Measurements from ENCODE around the gene TP53I13. TPM values are rescaled to one million over a fixed set of nuclear protein-coding genes. Genes with fewer than 3 reads are reported as not detected.

The TP53I13 gene
- total and polyA plus RNA-seq, 3 donors from 2014 or later: 72.3 to 89.6 (median 86.3) TPM

GRCh38 chr17:29612404-29613280 lies 44.1 kb downstream of the TP53I13 start:
- Histone ChIP-seq H3K4me3 (peak overlapping the region; percentile 31 to 47), H3K36me3 (ENCODE audit: low read depth, missing control alignments) (no peaks in the 10 kb centered on the region), H3K27ac (no peak overlapping the region), H3K27me3 (no peaks in the 10 kb centered on the region), H3K9me3 (no peaks in the 10 kb centered on the region), H3K4me1 (peaks cover 39% of the 10 kb centered on the region)
- DNase-seq: no peak
- intact Hi-C loops (cut with DNase I; ENCODE audit: low total_unique reads): no loop called here
- TF ChIP-seq POLR2A (IDR thresholded peaks at IDR 0.05) (no peak), CTCF (IDR thresholded peaks at IDR 0.05) (no peak)
- 43% methylated on average over 10 to 70 of the region's 85 CpGs for WGBS, 2 donors

- H3K27ac ChIP-seq: no peak overlapping the region
- H3K4me1 ChIP-seq: peaks cover 39% of the 10 kb centered on the region
- no peaks in the 10 kb centered on the region for H3K9me3 ChIP-seq
- peak overlapping the region; percentile 31 to 47 for H3K4me3 ChIP-seq
- DNase-seq: peak; percentile 96
- TF ChIP-seq CTCF (IDR thresholded peaks at IDR 0.05) (peak; percentile 82 to 93 (median 92)), POLR2A (IDR thresholded peaks at IDR 0.05) (no peak)
- no peaks in the 10 kb centered on the region for H3K36me3 ChIP-seq (ENCODE audit: low read depth, missing control alignments)
- no peaks in the 10 kb centered on the region for H3K27me3 ChIP-seq
- intact Hi-C loops (cut with DNase I; ENCODE audit: low total_unique reads): no loop called here
- WGBS, 2 donors: 3 to 7% methylated on average over 5 to 17 of the region's 50 CpGs
Measured at GRCh38 chr17:29613352-29613837, 44.9 kb downstream of the TP53I13 start.

- no peak for DNase-seq
- no peaks in the 10 kb centered on the region for H3K27me3 ChIP-seq
- H3K36me3 ChIP-seq (ENCODE audit: low read depth, missing control alignments): no peaks in the 10 kb centered on the region
- no peak overlapping the region for H3K27ac ChIP-seq
- TF ChIP-seq CTCF (IDR thresholded peaks at IDR 0.05) (no peak), POLR2A (IDR thresholded peaks at IDR 0.05) (no peak)
- peaks cover 39% of the 10 kb centered on the region for H3K4me1 ChIP-seq
- intact Hi-C loops (cut with DNase I; ENCODE audit: low total_unique reads): no loop called here
- 36 to 40% methylated on average over 13 of the region's 13 CpGs for WGBS, 2 donors
- peak overlapping the region in 1 of 2 donors; percentile 47 for H3K4me3 ChIP-seq
- no peaks in the 10 kb centered on the region for H3K9me3 ChIP-seq
Measured at GRCh38 chr17:29613856-29614255, 45.4 kb downstream of the TP53I13 start.

GRCh38 chr17:29614349-29615047 lies 46.0 kb downstream of the TP53I13 start:
- 48 to 57% methylated on average over 10 to 16 of the region's 16 CpGs for WGBS, 2 donors
- Histone ChIP-seq H3K27ac (no peak overlapping the region), H3K4me3 (peak overlapping the region in 1 of 2 donors; percentile 51), H3K9me3 (no peaks in the 10 kb centered on the region), H3K4me1 (peaks cover 39% of the 10 kb centered on the region), H3K27me3 (no peaks in the 10 kb centered on the region), H3K36me3 (ENCODE audit: low read depth, missing control alignments) (no peaks in the 10 kb centered on the region)
- no peak for DNase-seq
- TF ChIP-seq CTCF (IDR thresholded peaks at IDR 0.05) (no peak), POLR2A (IDR thresholded peaks at IDR 0.05) (no peak)
- intact Hi-C loops (cut with DNase I; ENCODE audit: low total_unique reads): no loop called here
